GM10248 (cell line): ENCODE data around the gene TBC1D4.

ENCODE experiments used
- CTCF ChIA-PET: fragments of 300-600 bp; sonication (Branson Sonifier 250); formaldehyde crosslinking; extraction: SDS; loops from one replicate; lab custom pipeline; 2021; ENCODE audit warnings: antibody characterized with exemption; lab: Yijun Ruan, JAX
- POLR2A ChIA-PET: fragments of 350-650 bp; sonication (Branson Sonifier 250); formaldehyde crosslinking; extraction: SDS; loops from one replicate; lab custom pipeline; 2020; ENCODE audit warnings: antibody characterized with exemption; lab: Yijun Ruan, JAX
- DNase-seq: peaks from one replicate; pipeline ENCODE4 v3.0.0; 2012; ENCODE audit errors: extremely low spot score
- CTCF ChIP-seq: IDR thresholded peaks from 2 replicates; pipeline ENCODE4 v1.5.1; 2012; ENCODE audit warnings: mild to moderate bottlenecking, low read depth; ENCODE audit errors: extremely low read depth, missing control alignments, control extremely low read depth

TBC1D4 gene

GRCh38 chr13:75264611-75265010 lies 217.4 kb downstream of the TBC1D4 start:
- TF ChIP-seq CTCF, result no peak
- no peak for DNase-seq
- ChIA-PET CTCF (no interaction called here), POLR2A (no interaction called here)

- ChIA-PET CTCF (interaction anchor here (0.8 to 1.0 kb wide), 2 partner anchors 9 to 10 kb away, joined by 3 to 4 read pairs; no protein-coding TSS in a partner anchor), POLR2A (no interaction called here)
- no peak for TF ChIP-seq CTCF
- DNase-seq, result no peak
Observed at GRCh38 chr13:75263741-75264407, 218.1 kb downstream of the TBC1D4 start.

- no peak for DNase-seq
- peak; percentile 38 for TF ChIP-seq CTCF
- ChIA-PET POLR2A (no interaction called here), CTCF (interaction anchor here (1.0 to 1.6 kb wide), 9 partner anchors 10 to 47 kb away, joined by 3 to 4 read pairs (median 3); no protein-coding TSS in a partner anchor)
Observed at GRCh38 chr13:75258159-75258782, 223.7 kb downstream of the TBC1D4 start.

- CTCF ChIA-PET, result interaction anchor here (1.1 to 1.4 kb wide), 2 partner anchors 37 to 46 kb away, joined by 3 read pairs; no protein-coding TSS in a partner anchor
- no peak for DNase-seq
- TF ChIP-seq CTCF, result no peak
- POLR2A ChIA-PET, result no interaction called here
Observed at GRCh38 chr13:75256922-75257321, 225.0 kb downstream of the TBC1D4 start.

GRCh38 chr13:75255653-75256052 lies 226.3 kb downstream of the TBC1D4 start:
- no peak for TF ChIP-seq CTCF
- CTCF ChIA-PET, result interaction anchor here (1.2 kb wide), 3 partner anchors 8 to 54 kb away, joined by 3 to 4 read pairs (median 3); no protein-coding TSS in a partner anchor
- POLR2A ChIA-PET, result no interaction called here
- DNase-seq, result no peak

GRCh38 chr13:75255147-75255546 lies 226.8 kb downstream of the TBC1D4 start:
- DNase-seq, result no peak
- CTCF ChIA-PET, result interaction anchor here (1.2 kb wide), 3 partner anchors 8 to 55 kb away, joined by 3 to 4 read pairs (median 3); no protein-coding TSS in a partner anchor
- POLR2A ChIA-PET, result no interaction called here
- no peak for TF ChIP-seq CTCF
